K562 (cell line): ENCODE measurements around the gene SNAPC2. TPM values are rescaled to one million over a fixed set of nuclear protein-coding genes. Genes with fewer than 3 reads are reported as not detected.

Experiments used
- CCAR2 ChIP-seq: fragments of 200-400 bp; formaldehyde crosslinking; IDR thresholded peaks from 2 replicates; pipeline ENCODE4 v1.6.1; 2017; ENCODE audit warnings: mild to moderate bottlenecking, low read depth, low read length
- ELF2 ChIP-seq: fragments of 250-450 bp; sonication (Bioruptor Pico); IDR thresholded peaks from 2 replicates; pipeline ENCODE4 v1.5.0; 2021; ENCODE audit warnings: mild to moderate bottlenecking
- EP400 ChIP-seq: fragments of 450-650 bp; IDR thresholded peaks from 2 replicates; pipeline ENCODE4 v1.6.1; 2017; ENCODE audit warnings: antibody characterized with exemption, mild to moderate bottlenecking, moderate library complexity
- LCOR ChIP-seq: sonication (generic); formaldehyde crosslinking; IDR thresholded peaks from 2 replicates; pipeline ENCODE4 v1.8.0; 2022; ENCODE audit warnings: mild to moderate bottlenecking, missing genetic modification reagents
- MYC ChIP-seq, 2 experiments: fragments of 250-450 bp in 1 of 2; sonication (Bioruptor Pico) in 1 of 2; IDR thresholded peaks; 2 replicates each; pipeline versions ENCODE4 v1.5.1 to v1.6.1; 2012 to 2021; ENCODE audit warnings: low read depth in 2 of 2, borderline replicate concordance in 1 of 2, improper control_type of control experiment in 1 of 2, low read length in 1 of 2, mild to moderate bottlenecking in 1 of 2, moderate library complexity in 1 of 2
- NFIC ChIP-seq: fragments of 450-650 bp; IDR thresholded peaks from 2 replicates; pipeline ENCODE4 v1.6.1; 2017; ENCODE audit warnings: mild to moderate bottlenecking, inconsistent platforms
- PHF8 ChIP-seq: fragments of 200-600 bp; sonication (generic); IDR thresholded peaks from 2 replicates; pipeline ENCODE4 v1.6.1; 2012; ENCODE audit warnings: mixed run types, mild to moderate bottlenecking, inconsistent platforms, low read length, moderate library complexity, borderline replicate concordance
- POLR2A ChIP-seq: fragments of 450-650 bp; conservative IDR thresholded peaks from 2 replicates; pipeline ENCODE4 v1.6.1; 2016
- TBP ChIP-seq: optimal IDR thresholded peaks from 2 replicates; pipeline ENCODE3; 2011; ENCODE audit warnings: low read depth, low read length, improper control_type of control experiment
- TRIM24 ChIP-seq, 2 experiments: fragments of 450-650 bp; IDR thresholded peaks; 2 replicates each; pipeline ENCODE4 v1.6.1; 2016
- ZBTB9 ChIP-seq: fragments of 450-650 bp; formaldehyde crosslinking; IDR thresholded peaks from 2 replicates; pipeline ENCODE4 v1.4.0; 2020; ENCODE audit warnings: mild to moderate bottlenecking, moderate library complexity
- ZNF592 ChIP-seq: fragments of 450-650 bp; IDR thresholded peaks from 2 replicates; pipeline ENCODE4 v1.6.1; 2017; ENCODE audit warnings: antibody characterized with exemption, mild to moderate bottlenecking
- polyA plus RNA-seq, 8 experiments: library from polyadenylated mRNA; depleted of rRNA in 4 of 8; stranded (reverse) in 5 of 8; unstranded in 3 of 8; fragments of >200 nt; fragmentation: Nextera tagmentation in 2 of 8; fragmentation: Illumina TruSeq in 1 of 8; extraction: Ambion mirVana in 2 of 8; extraction: Trizol in 1 of 8; gene quantifications; 2 replicates each; pipeline versions ENCODE4 v1.2.1 to v1.2.3, GENCODE V29; 2011 to 2014; ENCODE audit warnings: inconsistent platforms in 1 of 8, missing spikeins in 1 of 8
- total RNA-seq, 7 experiments: library from RNA; depleted of rRNA in 6 of 7; stranded (reverse); fragments of >200 nt in 6 of 7; fragmentation: Illumina TruSeq in 2 of 7; extraction: Trizol in 2 of 7; gene quantifications; 2 replicates each; pipeline versions ENCODE4 v1.2.1 to v1.2.3, GENCODE V29; 2011 to 2021; ENCODE audit warnings: low replicate concordance in 1 of 7
- TF ChIP-seq, protein P1 (sequence below), 2 experiments: IDR thresholded peaks; 2 replicates each; pipeline ENCODE4 v1.6.1; 2011; ENCODE audit warnings: borderline replicate concordance in 1 of 2, control low read depth in 1 of 2, low read depth in 1 of 2, low read length in 1 of 2, mild to moderate bottlenecking in 1 of 2, mixed read lengths in 1 of 2, moderate library complexity in 1 of 2; ENCODE audit not compliant: insufficient read depth in 1 of 2, insufficient read length in 1 of 2, poor library complexity in 1 of 2, severe bottlenecking in 1 of 2; ENCODE audit errors: extremely low read depth in 1 of 2
- TF ChIP-seq, protein P2 (sequence below): fragments of 450-650 bp; formaldehyde crosslinking; IDR thresholded peaks from 2 replicates; pipeline ENCODE4 v1.4.0; 2020; ENCODE audit warnings: mild to moderate bottlenecking, moderate library complexity
- TF ChIP-seq, protein P3 (sequence below): sonication (generic); formaldehyde crosslinking; IDR thresholded peaks from 2 replicates; pipeline ENCODE4 v1.8.0; 2022; ENCODE audit warnings: mild to moderate bottlenecking, missing genetic modification reagents

The SNAPC2 gene
- total and polyA plus RNA-seq, 9 of the 15 experiments (the other 6 are each of a cell fraction or from before 2014, with no cell fraction given) = 0.59 to 45.1 (median 15.3) TPM

DNA sequence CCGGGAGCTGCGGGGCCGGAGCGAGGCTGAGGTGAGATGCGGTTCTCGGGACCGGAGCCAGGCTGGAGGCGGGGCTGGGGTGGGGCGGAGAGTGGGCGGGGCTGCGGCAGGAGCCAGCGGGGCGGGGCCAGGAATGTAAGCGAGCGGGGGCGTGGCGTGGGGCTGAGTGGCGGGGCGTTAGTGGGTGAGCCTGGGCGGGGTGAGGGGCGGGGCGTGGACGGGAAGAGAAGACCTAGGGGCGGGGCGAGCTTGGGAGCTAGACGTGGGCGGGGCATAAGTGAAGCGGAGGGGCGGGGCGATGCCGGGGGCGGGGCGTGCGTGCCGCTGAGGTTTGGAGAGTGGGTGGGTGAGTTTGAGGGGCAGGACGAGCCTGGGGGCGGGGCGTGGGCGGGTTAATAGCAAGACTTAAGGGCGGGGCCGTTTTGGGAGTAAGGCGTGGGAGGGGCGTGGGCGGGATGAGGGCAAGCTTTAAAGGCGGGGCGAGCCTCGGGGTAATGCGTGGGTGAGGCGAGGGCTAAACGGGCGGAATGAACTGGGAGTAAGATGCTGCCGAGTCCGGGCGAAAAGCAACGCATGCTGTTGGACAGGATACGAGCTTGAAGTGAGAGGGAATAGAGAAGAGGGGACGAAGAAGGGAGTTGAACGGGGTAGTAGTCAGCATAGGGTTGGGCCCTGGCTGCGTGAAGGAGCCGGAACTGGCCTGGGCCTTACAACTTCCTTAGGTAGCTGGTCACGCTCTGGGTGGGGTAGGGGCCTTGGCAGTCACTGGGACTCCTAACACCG, 572 bp downstream of the SNAPC2 start (continued):
- TF ChIP-seq, protein P1, sequence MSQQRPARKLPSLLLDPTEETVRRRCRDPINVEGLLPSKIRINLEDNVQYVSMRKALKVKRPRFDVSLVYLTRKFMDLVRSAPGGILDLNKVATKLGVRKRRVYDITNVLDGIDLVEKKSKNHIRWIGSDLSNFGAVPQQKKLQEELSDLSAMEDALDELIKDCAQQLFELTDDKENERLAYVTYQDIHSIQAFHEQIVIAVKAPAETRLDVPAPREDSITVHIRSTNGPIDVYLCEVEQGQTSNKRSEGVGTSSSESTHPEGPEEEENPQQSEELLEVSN (IDR thresholded peaks at IDR 0.05; ENCODE audit: borderline replicate concordance in 1 of 2, extremely low read depth in 1 of 2, insufficient read depth in 1 of 2, insufficient read length in 1 of 2, low read depth in 1 of 2, low read length in 1 of 2, poor library complexity in 1 of 2, severe bottlenecking in 1 of 2) = peak; percentile 30 to 76
- TF ChIP-seq EP400 = peak; percentile 47; the same call in 1 of the 2 replicates
- TF ChIP-seq ZNF592 = no peak
- TF ChIP-seq LCOR = peak; percentile 17; the same call in 1 of the 2 replicates
- TF ChIP-seq ZBTB9 (CRISPR knock-in tag) = 0 out of 2 replicates have a peak, but pooled peaks have one; percentile 25
- TF ChIP-seq, protein P2, sequence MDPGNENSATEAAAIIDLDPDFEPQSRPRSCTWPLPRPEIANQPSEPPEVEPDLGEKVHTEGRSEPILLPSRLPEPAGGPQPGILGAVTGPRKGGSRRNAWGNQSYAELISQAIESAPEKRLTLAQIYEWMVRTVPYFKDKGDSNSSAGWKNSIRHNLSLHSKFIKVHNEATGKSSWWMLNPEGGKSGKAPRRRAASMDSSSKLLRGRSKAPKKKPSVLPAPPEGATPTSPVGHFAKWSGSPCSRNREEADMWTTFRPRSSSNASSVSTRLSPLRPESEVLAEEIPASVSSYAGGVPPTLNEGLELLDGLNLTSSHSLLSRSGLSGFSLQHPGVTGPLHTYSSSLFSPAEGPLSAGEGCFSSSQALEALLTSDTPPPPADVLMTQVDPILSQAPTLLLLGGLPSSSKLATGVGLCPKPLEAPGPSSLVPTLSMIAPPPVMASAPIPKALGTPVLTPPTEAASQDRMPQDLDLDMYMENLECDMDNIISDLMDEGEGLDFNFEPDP = no peak
- TF ChIP-seq TRIM24 (IDR thresholded peaks at IDR 0.05) = no peak
- peak; percentile 39; the same call in 1 of the 2 replicates for TF ChIP-seq MYC (IDR thresholded peaks at IDR 0.05; ENCODE audit: low read depth, low read length)
- TF ChIP-seq MYC (CRISPR knock-in tag; IDR thresholded peaks at IDR 0.05; ENCODE audit: borderline replicate concordance, low read depth) = no peak; the same call in 1 of the 2 replicates
- TF ChIP-seq ELF2 (CRISPR knock-in tag) = peak; percentile 63
- no peak for TF ChIP-seq CCAR2
- peak; percentile 56; the same call in 1 of the 2 replicates for TF ChIP-seq POLR2A
- TF ChIP-seq PHF8 = peak; percentile 37; the same call in 1 of the 2 replicates
- peak; percentile 52 for TF ChIP-seq TBP
- TF ChIP-seq, protein P3, sequence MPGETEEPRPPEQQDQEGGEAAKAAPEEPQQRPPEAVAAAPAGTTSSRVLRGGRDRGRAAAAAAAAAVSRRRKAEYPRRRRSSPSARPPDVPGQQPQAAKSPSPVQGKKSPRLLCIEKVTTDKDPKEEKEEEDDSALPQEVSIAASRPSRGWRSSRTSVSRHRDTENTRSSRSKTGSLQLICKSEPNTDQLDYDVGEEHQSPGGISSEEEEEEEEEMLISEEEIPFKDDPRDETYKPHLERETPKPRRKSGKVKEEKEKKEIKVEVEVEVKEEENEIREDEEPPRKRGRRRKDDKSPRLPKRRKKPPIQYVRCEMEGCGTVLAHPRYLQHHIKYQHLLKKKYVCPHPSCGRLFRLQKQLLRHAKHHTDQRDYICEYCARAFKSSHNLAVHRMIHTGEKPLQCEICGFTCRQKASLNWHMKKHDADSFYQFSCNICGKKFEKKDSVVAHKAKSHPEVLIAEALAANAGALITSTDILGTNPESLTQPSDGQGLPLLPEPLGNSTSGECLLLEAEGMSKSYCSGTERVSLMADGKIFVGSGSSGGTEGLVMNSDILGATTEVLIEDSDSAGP (CRISPR knock-in tag) = peak; percentile 57; the same call in 1 of the 2 replicates
- TF ChIP-seq NFIC = peak; percentile 28
